ENCODE results near the gene RSPH1. TPM values are rescaled to one million over a fixed set of nuclear protein-coding genes. Genes with fewer than 3 reads are reported as not detected.

The RSPH1 gene
- total RNA-seq, 4 donors from 2014 or later = 0.80 to 10.0 (median 8.0) TPM

DNA sequence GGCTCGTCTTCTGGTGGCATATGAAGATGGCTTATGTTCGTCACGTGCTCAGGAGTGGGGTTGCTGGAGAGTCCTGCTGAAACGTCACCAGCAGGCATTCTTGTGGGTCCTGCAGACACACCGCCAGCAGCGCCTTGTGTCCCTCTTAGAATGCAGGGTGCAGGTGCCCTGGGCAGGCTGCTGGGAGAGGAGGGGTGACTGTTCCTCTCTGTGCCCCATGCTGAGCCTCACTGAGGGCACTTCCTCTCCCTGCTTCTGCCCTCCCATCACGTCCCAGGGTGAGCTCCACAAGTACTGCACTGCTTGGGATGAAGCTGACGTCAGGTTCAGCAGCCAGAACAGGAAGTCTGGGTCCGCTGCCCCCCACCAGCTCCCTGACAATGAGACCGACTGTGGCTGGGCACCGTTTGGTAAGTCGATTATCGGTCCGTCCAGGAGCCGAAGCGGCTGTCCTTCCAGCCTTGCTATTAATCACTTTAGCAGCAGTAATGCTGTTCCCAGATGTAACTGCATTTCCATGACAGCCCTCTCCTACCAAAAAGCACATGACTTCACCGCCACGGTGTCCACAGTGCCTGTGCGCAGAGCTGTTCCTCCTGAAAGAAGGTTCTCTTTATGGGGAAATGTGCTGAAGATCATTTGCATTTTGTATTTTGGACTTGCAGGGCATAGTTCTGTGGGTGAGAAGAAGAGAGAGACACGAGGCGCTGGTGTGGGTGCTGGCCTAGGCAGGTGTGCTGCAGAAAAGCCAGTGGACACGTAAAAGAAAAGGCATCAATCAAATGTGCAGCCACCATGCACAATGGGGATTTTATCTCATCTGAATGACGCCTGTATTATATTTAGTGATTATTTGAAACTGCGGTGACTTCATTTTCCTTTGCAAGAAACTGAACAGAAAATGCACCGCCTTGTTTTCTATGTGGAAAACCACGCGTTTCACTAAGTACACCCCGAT lies 38.7 kb upstream of the RSPH1 start:
- peak overlapping the region; percentile 28 to 70 (median 42) for H3K27ac ChIP-seq
- intact Hi-C loops (cut with DNase I; ENCODE audit: low total_unique reads) = no loop called here
- no peaks in the 10 kb centered on the region for H3K27me3 ChIP-seq
- peak; percentile 31 for DNase-seq
- in situ Hi-C loops (cut with MboI; ENCODE audit: low pct_ligation_motif_present in 1 of 4, low pct_unique_long_range_greater_than_20kb in 1 of 4, low sequenced_read_pairs in 3 of 4) = loop anchor here in 1 of 4 donors (10.0 kb wide), 1 partner anchor 70 kb away; no protein-coding TSS in a partner anchor
- peaks cover 0 to 5% (median 0%) of the 10 kb centered on the region in 4 donors for H3K36me3 ChIP-seq
- 62 to 69% methylated on average over 14 to 28 of the region's 28 CpGs for WGBS, 2 donors (ENCODE audit: low coverage in 1 of 2)
- no peak overlapping the region for H3K4me3 ChIP-seq
- no peaks in the 10 kb centered on the region for H3K9me3 ChIP-seq
- H3K4me1 ChIP-seq = peaks cover 0 to 36% (median 26%) of the 10 kb centered on the region in 4 donors
- TF ChIP-seq POLR2AphosphoS5 (IDR thresholded peaks at IDR 0.05) (no peak), POLR2A (IDR thresholded peaks at IDR 0.05) (peak; percentile 19), EP300 (IDR thresholded peaks at IDR 0.05; ENCODE audit: low read depth) (no peak)
- TF ChIP-seq, protein P1, sequence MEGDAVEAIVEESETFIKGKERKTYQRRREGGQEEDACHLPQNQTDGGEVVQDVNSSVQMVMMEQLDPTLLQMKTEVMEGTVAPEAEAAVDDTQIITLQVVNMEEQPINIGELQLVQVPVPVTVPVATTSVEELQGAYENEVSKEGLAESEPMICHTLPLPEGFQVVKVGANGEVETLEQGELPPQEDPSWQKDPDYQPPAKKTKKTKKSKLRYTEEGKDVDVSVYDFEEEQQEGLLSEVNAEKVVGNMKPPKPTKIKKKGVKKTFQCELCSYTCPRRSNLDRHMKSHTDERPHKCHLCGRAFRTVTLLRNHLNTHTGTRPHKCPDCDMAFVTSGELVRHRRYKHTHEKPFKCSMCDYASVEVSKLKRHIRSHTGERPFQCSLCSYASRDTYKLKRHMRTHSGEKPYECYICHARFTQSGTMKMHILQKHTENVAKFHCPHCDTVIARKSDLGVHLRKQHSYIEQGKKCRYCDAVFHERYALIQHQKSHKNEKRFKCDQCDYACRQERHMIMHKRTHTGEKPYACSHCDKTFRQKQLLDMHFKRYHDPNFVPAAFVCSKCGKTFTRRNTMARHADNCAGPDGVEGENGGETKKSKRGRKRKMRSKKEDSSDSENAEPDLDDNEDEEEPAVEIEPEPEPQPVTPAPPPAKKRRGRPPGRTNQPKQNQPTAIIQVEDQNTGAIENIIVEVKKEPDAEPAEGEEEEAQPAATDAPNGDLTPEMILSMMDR (IDR thresholded peaks at IDR 0.05) = no peak

DNA sequence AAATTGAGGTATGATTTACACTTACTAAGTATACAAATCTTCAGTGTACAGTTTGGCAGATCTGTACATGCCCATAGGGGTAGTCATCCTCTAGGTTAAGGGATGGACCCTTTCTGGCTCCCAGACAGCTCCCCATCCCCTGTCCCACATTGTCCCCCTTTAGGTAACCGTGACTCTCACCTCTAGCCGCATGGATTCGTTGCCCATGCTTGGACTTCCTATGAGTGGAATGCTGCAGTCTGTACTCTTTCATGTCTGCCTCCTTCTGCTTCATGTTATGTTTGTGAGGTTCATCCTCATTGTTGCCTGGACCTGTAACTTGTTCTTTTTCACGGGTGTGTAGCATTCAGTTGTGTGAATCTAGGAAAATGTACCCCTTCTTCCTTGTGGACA lies 37.9 kb upstream of the RSPH1 start:
- no peaks in the 10 kb centered on the region for H3K36me3 ChIP-seq
- H3K9me3 ChIP-seq = no peaks in the 10 kb centered on the region

DNA sequence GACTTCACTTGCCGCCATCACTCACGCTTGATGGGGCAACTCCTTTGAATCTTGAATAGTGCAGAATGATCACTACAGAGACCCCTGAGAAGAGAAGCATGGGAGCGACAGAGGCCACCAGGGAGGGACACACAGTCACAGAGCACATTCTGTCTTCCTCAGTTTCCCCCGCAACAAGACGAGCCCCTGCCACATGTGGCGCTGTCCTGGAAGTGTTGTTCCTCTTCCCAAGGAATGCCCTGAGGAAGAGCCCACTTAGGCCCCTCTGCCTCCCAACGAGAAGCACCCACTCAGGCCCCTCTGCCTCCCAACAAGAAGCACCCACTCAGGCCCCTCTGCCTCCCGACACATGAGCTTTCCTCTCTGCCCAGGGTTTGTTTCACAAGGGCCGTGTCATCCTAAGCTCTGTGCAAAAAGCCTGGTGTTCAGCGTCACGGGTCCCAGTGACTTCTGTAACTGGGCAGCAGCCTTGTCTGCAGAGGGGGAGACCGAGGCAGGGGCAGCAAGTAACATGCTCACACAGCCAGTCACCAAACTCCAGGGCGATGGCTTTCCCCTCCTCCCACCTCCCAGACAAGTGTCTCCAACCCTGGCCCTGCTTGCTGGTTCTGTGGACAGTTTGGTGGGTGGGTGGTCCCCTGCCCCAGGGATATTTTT lies 37.4 kb upstream of the RSPH1 start:
- Histone ChIP-seq H3K4me1 (peaks cover 0 to 40% (median 28%) of the 10 kb centered on the region in 4 donors), H3K27me3 (no peaks in the 10 kb centered on the region), H3K4me3 (no peak overlapping the region), H3K27ac (no peak overlapping the region), H3K9me3 (no peaks in the 10 kb centered on the region), H3K36me3 (no peaks in the 10 kb centered on the region)
- WGBS, 2 donors (ENCODE audit: low coverage in 1 of 2) = 93 to 96% methylated on average over 4 to 13 of the region's 13 CpGs
- intact Hi-C loops (cut with DNase I; ENCODE audit: low total_unique reads) = no loop called here
- peak; percentile 5 for DNase-seq
- TF ChIP-seq POLR2A (IDR thresholded peaks at IDR 0.05) (no peak), POLR2AphosphoS5 (IDR thresholded peaks at IDR 0.05) (no peak), EP300 (IDR thresholded peaks at IDR 0.05; ENCODE audit: low read depth) (no peak)
- TF ChIP-seq, protein P1 (IDR thresholded peaks at IDR 0.05) = no peak
- in situ Hi-C loops (cut with MboI; ENCODE audit: low pct_ligation_motif_present in 1 of 4, low pct_unique_long_range_greater_than_20kb in 1 of 4, low sequenced_read_pairs in 3 of 4) = loop anchor here in 1 of 4 donors (10.0 kb wide), 1 partner anchor 69 kb away; no protein-coding TSS in a partner anchor

More for the DNA sequence above, 37.9 kb upstream of the RSPH1 start:
- TF ChIP-seq POLR2A (IDR thresholded peaks at IDR 0.05) (no peak), EP300 (IDR thresholded peaks at IDR 0.05; ENCODE audit: low read depth) (no peak), POLR2AphosphoS5 (IDR thresholded peaks at IDR 0.05) (no peak)
- TF ChIP-seq, protein P1 (IDR thresholded peaks at IDR 0.05) = no peak
- DNase-seq = peak; percentile 3
- in situ Hi-C loops (cut with MboI; ENCODE audit: low pct_ligation_motif_present in 1 of 4, low pct_unique_long_range_greater_than_20kb in 1 of 4, low sequenced_read_pairs in 3 of 4) = loop anchor here in 1 of 4 donors (10.0 kb wide), 1 partner anchor 69 kb away; no protein-coding TSS in a partner anchor
- 88% methylated on average over 4 of the region's 4 CpGs; no CpG with 5 or more reads in 1 of the 2 donors for WGBS, 2 donors (ENCODE audit: low coverage in 1 of 2)
- intact Hi-C loops (cut with DNase I; ENCODE audit: low total_unique reads) = no loop called here
- peaks cover 0 to 36% (median 26%) of the 10 kb centered on the region in 4 donors for H3K4me1 ChIP-seq
- peak overlapping the region in 2 of 4 donors; percentile 47 to 70 for H3K27ac ChIP-seq
- no peaks in the 10 kb centered on the region for H3K27me3 ChIP-seq
- H3K4me3 ChIP-seq = no peak overlapping the region

All from transverse colon (tissue), 4 donors.